ENCODE data around the gene BTBD10.
A peak's percentile ranks its signal among the peaks of the same experiment; 100 is the strongest.

BTBD10 gene

DNA sequence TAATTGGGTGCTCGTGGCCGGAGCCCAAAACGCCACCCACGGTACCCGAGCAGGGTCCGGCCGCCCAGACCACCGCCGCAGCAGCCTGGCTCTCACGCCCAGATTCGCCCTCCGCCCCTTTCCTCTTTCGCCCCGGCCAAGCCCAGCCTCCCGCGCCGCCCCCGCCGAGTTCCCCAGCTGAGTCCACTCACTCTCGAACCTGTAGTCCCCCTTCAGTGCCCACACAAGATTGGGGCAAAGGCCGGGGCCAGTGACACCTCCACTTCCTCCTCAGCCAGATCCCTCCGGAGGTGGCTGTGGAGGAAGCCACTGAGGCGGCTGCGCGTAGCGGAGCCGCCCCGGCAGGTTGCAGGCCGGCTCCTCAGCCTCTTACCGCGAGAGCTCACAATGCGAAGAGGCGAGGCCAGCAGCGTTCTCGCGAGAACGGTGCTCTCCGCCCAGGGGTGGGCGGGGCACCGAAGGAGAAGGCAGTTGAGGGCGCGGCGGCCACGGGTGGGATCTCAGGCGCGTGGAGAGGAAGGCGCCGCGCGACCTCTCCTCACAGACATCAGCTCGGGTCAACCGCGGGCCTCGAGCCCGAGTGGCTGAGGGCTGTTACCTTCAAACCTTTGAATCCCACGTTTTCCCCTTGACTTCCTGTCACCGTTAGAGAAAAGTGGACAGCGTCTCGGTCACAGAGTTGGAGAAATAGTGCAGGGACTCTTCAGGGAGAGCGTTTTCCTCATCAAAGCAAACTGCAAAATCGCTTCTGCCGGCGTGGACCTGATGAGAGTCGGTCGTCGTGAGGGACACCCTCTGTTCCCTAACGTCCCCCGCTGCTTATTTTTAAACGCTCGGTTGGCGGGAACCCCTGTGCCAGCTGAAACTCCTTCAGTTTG, at the start of gene BTBD10:
TSS of gene BTBD10 (minus strand) at position 322 of the 878 bp plus-strand sequence. CDS start 18,098 bp downstream, outside the sequence.
- Mint-ChIP-seq H3K4me3 (peak within 1 kb of the TSS; percentile 99), H3K36me3 (peaks cover 6% of the 10 kb centered on the region), H3K9me3 (ENCODE audit: low read depth) (no peaks in the 10 kb centered on the region), H3K27ac (peak within 1 kb of the TSS; percentile 98), H3K4me1 (ENCODE audit: low read depth) (peaks cover 46% of the 10 kb centered on the region), H3K27me3 (no peaks in the 10 kb centered on the region)

DNA sequence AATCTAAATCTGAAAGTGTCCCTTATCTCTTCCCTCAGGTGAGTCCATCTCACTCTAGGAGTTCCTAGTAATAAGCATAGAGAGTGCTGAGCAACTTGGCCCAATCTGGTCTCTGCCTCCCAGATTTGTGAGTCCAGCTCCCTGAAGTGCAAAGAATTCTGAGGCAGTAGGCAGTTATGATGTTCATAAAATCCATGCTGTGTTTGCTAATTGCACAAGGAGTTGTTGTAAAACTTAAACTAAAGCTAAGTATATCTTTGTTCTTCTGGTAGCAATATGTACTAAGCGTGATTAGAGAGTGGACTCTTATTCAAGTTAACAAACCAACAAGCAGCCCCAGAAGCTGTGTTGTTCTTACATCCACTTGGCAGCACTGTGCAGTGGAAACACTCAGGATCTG, 40.4 kb upstream of the BTBD10 start:
- H3K4me3 Mint-ChIP-seq, result no peak overlapping the region
- H3K36me3 Mint-ChIP-seq, result no peaks in the 10 kb centered on the region
- H3K27ac Mint-ChIP-seq, result no peak overlapping the region
- peaks cover 15% of the 10 kb centered on the region for H3K27me3 Mint-ChIP-seq
- no peaks in the 10 kb centered on the region for H3K4me1 Mint-ChIP-seq (ENCODE audit: low read depth)
- H3K9me3 Mint-ChIP-seq (ENCODE audit: low read depth), result no peaks in the 10 kb centered on the region

DNA sequence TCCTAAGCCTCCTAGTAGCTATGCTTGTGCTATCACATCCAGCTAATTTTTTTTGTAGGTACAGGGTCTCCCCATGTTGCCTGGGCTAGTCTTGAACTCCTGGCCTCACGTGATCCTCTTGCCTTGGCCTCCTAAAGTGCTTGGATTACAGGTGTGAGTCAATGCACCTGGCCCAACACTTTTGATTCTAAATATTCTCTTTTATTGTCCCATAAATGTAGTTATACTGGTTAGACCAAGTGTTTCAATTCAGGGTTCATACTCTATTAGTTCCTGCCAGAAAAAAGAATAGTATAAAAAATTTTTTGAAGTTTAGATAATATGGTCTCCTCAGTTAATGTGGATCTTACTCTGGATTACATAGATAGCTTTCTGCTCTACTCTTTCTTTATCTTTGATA, 39.5 kb upstream of the BTBD10 start:
- Mint-ChIP-seq H3K4me3 (no peak overlapping the region), H3K27me3 (peaks cover 18% of the 10 kb centered on the region), H3K36me3 (no peaks in the 10 kb centered on the region), H3K27ac (no peak overlapping the region), H3K9me3 (ENCODE audit: low read depth) (no peaks in the 10 kb centered on the region), H3K4me1 (ENCODE audit: low read depth) (no peaks in the 10 kb centered on the region)

DNA sequence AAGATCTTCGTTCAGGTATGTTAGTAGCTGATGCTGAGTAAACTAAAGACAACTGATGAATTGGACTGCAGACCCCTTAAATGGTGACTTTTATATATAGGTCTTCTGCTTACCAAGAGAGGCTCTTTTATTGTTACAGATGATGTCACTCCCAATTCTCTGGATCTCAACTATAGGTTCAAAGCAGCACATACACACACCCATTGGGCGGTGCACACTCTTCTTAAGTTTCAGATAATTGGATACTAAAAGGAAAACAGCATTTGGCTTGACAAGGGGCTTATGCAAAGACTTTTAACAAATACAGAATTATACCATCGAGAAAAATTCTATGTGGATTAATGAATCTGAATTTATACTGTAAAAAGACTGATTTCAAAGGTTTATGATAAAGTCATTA, 32.9 kb upstream of the BTBD10 start, which contains the start of gene PTH:
TSS of gene PTH (minus strand) at position 69 of the 400 bp plus-strand sequence. CDS start 3,142 bp downstream, outside the sequence.
- H3K4me3 Mint-ChIP-seq, result no peak within 1 kb of the TSS
- no peak within 1 kb of the TSS for H3K27ac Mint-ChIP-seq
- H3K4me1 Mint-ChIP-seq (ENCODE audit: low read depth), result no peaks in the 10 kb centered on the region
- no peaks in the 10 kb centered on the region for H3K36me3 Mint-ChIP-seq
- H3K27me3 Mint-ChIP-seq, result peaks cover 12% of the 10 kb centered on the region
- no peaks in the 10 kb centered on the region for H3K9me3 Mint-ChIP-seq (ENCODE audit: low read depth)

DNA sequence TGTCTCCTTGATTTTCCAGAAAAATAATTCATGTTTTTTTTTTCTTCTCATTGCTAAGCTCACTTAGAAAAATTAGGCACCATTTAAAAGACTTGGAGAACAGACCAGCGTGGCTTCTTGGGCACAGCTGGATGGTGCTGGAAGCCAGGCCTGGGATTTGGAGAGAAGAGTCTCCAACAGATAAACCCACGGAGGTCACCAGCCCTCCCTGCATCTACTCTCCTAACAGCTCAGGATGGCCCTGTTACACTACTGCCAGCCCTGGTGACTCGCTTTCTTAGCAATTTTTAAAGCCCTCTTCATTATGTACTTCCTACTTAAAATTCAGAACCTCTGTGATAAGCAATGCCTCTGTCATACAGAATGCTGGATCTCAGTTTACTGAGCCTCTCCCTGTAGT, 31.0 kb upstream of the BTBD10 start:
- Mint-ChIP-seq H3K27ac (no peak overlapping the region), H3K27me3 (peaks cover 14% of the 10 kb centered on the region)

DNA sequence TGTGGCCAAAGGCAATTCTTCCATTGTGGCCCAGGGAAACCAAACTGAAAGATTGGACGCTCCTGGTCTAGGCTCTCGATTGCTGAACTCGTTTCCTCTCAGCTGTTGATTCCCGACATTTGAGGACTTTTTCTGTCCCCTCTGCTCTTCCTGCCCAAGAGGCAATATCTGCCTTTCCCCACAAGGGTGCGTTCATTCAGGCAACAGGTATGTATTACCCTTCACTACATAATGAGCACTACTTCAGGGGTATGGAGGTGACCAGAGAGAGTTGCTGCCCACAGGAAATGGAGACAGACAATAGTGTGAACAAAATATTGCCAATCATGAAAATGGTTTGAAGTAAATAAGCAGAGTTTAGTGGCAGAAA, 24.6 kb upstream of the BTBD10 start:
- peak overlapping the region; percentile 77 for H3K27ac Mint-ChIP-seq
- peak overlapping the region; percentile 88 for H3K4me3 Mint-ChIP-seq
- peaks cover 3% of the 10 kb centered on the region for H3K27me3 Mint-ChIP-seq
- no peaks in the 10 kb centered on the region for H3K9me3 Mint-ChIP-seq (ENCODE audit: low read depth)
- no peaks in the 10 kb centered on the region for H3K36me3 Mint-ChIP-seq
- peaks cover 6% of the 10 kb centered on the region for H3K4me1 Mint-ChIP-seq (ENCODE audit: low read depth)

More for the DNA sequence above, 31.0 kb upstream of the BTBD10 start:
- Mint-ChIP-seq H3K9me3 (ENCODE audit: low read depth) (no peaks in the 10 kb centered on the region), H3K4me3 (no peak overlapping the region), H3K4me1 (ENCODE audit: low read depth) (no peaks in the 10 kb centered on the region), H3K36me3 (no peaks in the 10 kb centered on the region)

DNA sequence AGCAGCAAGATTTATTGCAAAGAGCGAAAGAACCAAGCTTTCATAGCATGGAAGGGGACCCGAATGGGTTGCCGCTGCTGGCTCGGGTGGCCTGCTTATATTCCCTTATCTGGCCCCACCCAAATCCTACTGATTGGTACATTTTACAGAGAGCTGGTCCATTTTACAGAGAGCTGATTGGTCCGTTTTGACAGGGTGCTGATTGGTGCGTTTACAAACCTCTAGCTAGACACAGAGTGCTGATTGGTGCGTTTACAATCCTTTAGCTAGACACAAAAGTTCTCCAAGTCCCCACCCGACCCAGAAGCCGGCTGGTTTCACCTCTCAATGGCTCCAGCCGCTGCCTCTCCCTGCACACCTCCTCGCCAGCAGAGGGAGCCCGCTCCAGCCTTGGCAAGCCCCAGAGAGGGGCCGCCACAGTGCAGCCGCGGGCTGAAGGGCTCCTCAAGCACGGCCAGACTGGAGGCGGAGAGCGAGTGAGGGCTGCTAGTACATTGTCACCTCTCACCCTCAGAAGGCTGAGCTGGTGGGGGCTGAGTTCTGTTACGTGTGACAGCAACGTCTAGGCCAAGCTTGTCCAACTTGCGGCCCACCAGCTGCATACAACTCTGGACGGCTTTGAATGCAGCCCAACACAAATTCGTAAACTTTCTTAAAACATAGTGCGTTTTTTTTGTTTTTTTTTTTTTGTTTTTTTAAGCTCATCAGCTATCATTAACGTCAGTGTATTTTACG, 24.1 kb upstream of the BTBD10 start:
- Mint-ChIP-seq H3K9me3 (ENCODE audit: low read depth) (no peaks in the 10 kb centered on the region), H3K4me3 (peak overlapping the region; percentile 88), H3K27ac (peak overlapping the region; percentile 77), H3K36me3 (no peaks in the 10 kb centered on the region), H3K27me3 (peaks cover 3% of the 10 kb centered on the region), H3K4me1 (ENCODE audit: low read depth) (peaks cover 6% of the 10 kb centered on the region)

- H3K4me1 Mint-ChIP-seq (ENCODE audit: low read depth), result no peaks in the 10 kb centered on the region
- no peak overlapping the region for H3K27ac Mint-ChIP-seq
- H3K27me3 Mint-ChIP-seq, result peaks cover 4% of the 10 kb centered on the region
- no peak overlapping the region for H3K4me3 Mint-ChIP-seq
- H3K9me3 Mint-ChIP-seq (ENCODE audit: low read depth), result no peaks in the 10 kb centered on the region
- H3K36me3 Mint-ChIP-seq, result no peaks in the 10 kb centered on the region
Measured at GRCh38 chr11:13480198-13480597, 17.2 kb upstream of the BTBD10 start.

DNA sequence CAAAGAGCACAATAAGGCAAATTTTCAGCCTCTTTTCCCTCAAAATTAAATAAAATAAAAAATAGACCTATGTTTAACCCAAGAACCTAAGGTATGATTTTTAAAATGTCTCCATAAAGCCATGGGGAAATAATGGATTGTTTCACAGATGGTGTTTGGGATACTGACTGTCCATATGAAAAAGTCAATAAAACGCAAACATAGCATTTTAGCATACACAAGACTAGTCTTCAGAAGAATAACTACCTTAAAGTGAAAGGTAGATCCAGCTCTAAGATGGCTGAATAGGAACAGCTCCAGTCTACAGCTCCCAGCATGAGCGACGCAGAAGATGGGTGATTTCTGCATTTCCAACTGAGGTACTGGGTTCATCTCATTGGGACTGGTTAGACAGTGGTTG, 16.7 kb upstream of the BTBD10 start:
- Mint-ChIP-seq H3K36me3 (no peaks in the 10 kb centered on the region), H3K27me3 (peaks cover 4% of the 10 kb centered on the region), H3K4me1 (ENCODE audit: low read depth) (no peaks in the 10 kb centered on the region), H3K9me3 (ENCODE audit: low read depth) (no peaks in the 10 kb centered on the region), H3K4me3 (no peak overlapping the region), H3K27ac (no peak overlapping the region)

- H3K36me3 Mint-ChIP-seq, result no peaks in the 10 kb centered on the region
- no peak overlapping the region for H3K4me3 Mint-ChIP-seq
- H3K27me3 Mint-ChIP-seq, result peaks cover 8% of the 10 kb centered on the region
- H3K27ac Mint-ChIP-seq, result no peak overlapping the region
- H3K4me1 Mint-ChIP-seq (ENCODE audit: low read depth), result no peaks in the 10 kb centered on the region
- no peaks in the 10 kb centered on the region for H3K9me3 Mint-ChIP-seq (ENCODE audit: low read depth)
Measured at GRCh38 chr11:13475091-13475490, 12.1 kb upstream of the BTBD10 start.

DNA sequence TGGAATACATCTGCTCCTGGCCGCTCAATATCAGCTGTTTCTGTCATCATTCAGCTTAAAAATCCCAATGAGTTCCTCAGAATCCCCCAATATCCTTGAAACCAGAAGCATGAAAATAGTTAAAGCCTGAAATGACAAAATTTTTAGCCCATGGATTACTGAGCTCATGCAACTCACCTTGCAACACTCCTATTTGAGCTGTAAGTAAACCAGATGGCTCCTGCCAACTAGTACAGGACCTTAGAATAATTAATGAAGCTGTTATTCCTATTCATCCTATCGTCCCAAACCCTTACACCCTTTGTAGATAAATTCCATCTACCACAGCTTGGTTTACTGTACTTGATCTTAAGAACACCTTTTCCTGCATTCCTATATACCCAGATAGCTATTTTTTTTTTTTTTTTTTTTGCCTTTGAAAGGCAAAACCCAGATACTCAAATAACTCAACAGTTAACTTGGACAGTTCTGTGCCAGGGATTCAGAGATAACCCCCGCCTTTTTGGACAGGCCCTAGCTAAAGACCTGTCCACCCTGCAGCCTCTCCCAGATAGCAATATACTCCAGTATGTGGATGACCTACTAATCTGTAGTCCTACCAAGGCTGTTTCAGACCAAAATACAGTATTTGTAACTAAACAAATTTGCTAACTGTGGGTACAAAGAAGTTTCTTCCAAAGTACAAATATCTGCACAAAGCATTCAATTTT, 10.1 kb upstream of the BTBD10 start:
- peaks cover 2% of the 10 kb centered on the region for H3K36me3 Mint-ChIP-seq
- H3K27ac Mint-ChIP-seq, result no peak overlapping the region
- H3K4me3 Mint-ChIP-seq, result no peak overlapping the region
- peaks cover 8% of the 10 kb centered on the region for H3K27me3 Mint-ChIP-seq
- no peaks in the 10 kb centered on the region for H3K9me3 Mint-ChIP-seq (ENCODE audit: low read depth)
- no peaks in the 10 kb centered on the region for H3K4me1 Mint-ChIP-seq (ENCODE audit: low read depth)

DNA sequence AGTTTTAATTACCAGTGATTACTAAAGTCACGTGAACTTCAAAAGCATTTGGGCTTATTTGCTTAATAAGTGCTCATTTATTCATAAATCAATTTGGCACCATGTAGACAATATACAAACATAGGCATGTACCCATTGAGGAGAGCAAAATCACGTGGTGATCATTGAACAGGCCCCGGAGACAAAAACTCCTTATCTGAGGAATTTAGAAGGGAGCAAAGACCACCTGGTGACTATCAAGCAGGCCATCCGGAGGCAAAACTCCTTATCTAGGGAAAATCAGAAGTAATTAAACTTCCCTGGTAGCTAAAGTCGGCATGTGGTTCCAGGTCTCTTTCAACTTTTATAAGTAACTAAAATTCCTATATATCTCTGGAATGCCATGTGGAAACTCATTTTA, 5.7 kb upstream of the BTBD10 start:
- peaks cover 6% of the 10 kb centered on the region for H3K27me3 Mint-ChIP-seq

DNA sequence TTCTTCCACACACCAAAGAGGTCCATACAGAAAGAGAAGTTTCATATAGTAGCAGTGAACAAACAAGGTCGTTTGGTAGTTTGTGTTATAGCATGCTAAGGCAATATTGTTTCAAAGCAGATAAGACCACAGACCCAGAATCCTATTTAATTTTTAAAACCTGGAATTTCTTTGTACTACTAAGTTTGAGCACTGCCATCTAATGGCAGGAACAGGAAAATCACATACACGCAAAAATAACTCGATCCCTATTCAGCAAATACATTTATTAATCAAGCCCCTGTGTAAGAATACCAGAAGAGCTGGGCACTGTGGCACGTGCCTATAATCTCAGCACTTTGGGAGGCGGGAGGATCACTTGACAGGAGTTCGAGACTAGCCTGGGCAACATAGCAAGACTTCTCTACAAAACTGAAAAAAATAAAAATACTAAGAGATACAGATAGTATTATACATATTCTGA, 2.9 kb upstream of the BTBD10 start:
- Mint-ChIP-seq H3K4me3 (peak overlapping the region; percentile 18), H3K27ac (no peak overlapping the region)

More for the DNA sequence above, 5.7 kb upstream of the BTBD10 start:
- H3K9me3 Mint-ChIP-seq (ENCODE audit: low read depth), result no peaks in the 10 kb centered on the region
- H3K36me3 Mint-ChIP-seq, result peaks cover 2% of the 10 kb centered on the region
- no peak overlapping the region for H3K27ac Mint-ChIP-seq
- H3K4me1 Mint-ChIP-seq (ENCODE audit: low read depth), result peaks cover 9% of the 10 kb centered on the region
- no peak overlapping the region for H3K4me3 Mint-ChIP-seq

DNA sequence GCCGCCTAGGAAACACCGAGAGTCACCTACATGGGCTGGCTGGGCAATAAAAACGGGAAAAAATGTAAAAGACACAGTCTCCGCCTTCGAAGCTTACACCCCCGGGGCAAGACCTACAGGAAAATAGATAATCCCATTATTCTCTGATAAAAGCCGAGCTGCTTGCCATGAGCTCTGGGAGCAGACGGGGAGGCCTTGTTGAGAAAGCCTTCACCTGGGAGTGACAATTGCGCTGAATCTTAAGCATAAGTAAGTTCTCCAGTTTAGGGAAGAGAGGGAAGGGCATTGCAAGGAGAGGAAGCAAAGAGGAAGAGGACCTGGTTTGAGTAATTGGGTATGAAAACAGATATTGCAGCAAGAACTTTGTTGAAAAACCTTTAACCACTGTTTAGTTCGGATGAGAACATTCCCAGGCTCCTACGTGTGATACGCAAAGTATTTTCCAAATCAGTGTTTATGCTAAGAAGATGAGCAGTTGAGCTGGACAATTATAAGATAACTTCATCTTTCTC, 813 bp upstream of the BTBD10 start:
- H3K27ac Mint-ChIP-seq, result peak overlapping the region; percentile 98
- peaks cover 40% of the 10 kb centered on the region for H3K4me1 Mint-ChIP-seq (ENCODE audit: low read depth)
- peaks cover 6% of the 10 kb centered on the region for H3K36me3 Mint-ChIP-seq
- H3K9me3 Mint-ChIP-seq (ENCODE audit: low read depth), result no peaks in the 10 kb centered on the region
- H3K4me3 Mint-ChIP-seq, result peak overlapping the region; percentile 99
- no peaks in the 10 kb centered on the region for H3K27me3 Mint-ChIP-seq

More for the DNA sequence above, 2.9 kb upstream of the BTBD10 start:
- H3K36me3 Mint-ChIP-seq, result peaks cover 2% of the 10 kb centered on the region
- peaks cover 27% of the 10 kb centered on the region for H3K4me1 Mint-ChIP-seq (ENCODE audit: low read depth)
- peaks cover 6% of the 10 kb centered on the region for H3K27me3 Mint-ChIP-seq
- no peaks in the 10 kb centered on the region for H3K9me3 Mint-ChIP-seq (ENCODE audit: low read depth)

Measured in activated naive CD8-positive, alpha-beta T cell (primary cell).